Thyroid gland (tissue), 4 donors: ENCODE results near the gene COL16A1. TPM values are rescaled to one million over a fixed set of nuclear protein-coding genes. Genes with fewer than 3 reads are reported as not detected.

ENCODE experiments used
- DNase-seq, 2 donors: peaks; one replicate each; pipeline ENCODE4 v3.0.0-alpha.2; 2019
- H3K27ac ChIP-seq, 3 donors: fragments of 200-600 bp; sonication (generic); 1 replicate in 2 of 3; 2 replicates in 1 of 3; pipeline ENCODE4 v1.5.1; 2016 to 2019; ENCODE audit warnings: mild to moderate bottlenecking in 1 of 3, moderate library complexity in 1 of 3
- H3K27me3 ChIP-seq: fragments of 200-600 bp; sonication (generic); one replicate; pipeline ENCODE4 v1.5.1; 2019
- H3K36me3 ChIP-seq, 2 donors: fragments of 200-600 bp; sonication (generic); one replicate each; pipeline ENCODE4 v1.5.1; 2016 to 2019
- H3K4me1 ChIP-seq, 2 donors: fragments of 200-600 bp; sonication (generic); one replicate each; pipeline ENCODE4 v1.5.1; 2017 to 2019
- H3K4me3 ChIP-seq, 3 donors: fragments of 200-600 bp; sonication (generic); replicated peaks in 1 of 3; 1 replicate in 2 of 3; 2 replicates in 1 of 3; pipeline ENCODE4 v1.5.1; 2016; ENCODE audit warnings: mild to moderate bottlenecking in 1 of 3
- H3K9me3 ChIP-seq: fragments of 200-600 bp; sonication (generic); one replicate; pipeline ENCODE4 v1.5.1; 2017
- POLR2A ChIP-seq, 2 donors: fragments of 450-650 bp; IDR thresholded peaks; one replicate each; pipeline ENCODE4 v1.6.1; 2017; ENCODE audit warnings: antibody characterized with exemption in 2 of 2, mild to moderate bottlenecking in 2 of 2, moderate library complexity in 1 of 2
- WGBS, 2 donors: methylation state at CpG; one replicate each; pipeline ENCODE4 v1.1.5; 2017; 5-methylcytosine and 5-hydroxymethylcytosine counted together
- intact Hi-C: fragments of 100-400 bp; cut with DNase I; formaldehyde crosslinking; loops from one replicate; pipeline ENCODE4 v1.15.1; 2023
- total RNA-seq, 4 donors: library from RNA; depleted of rRNA; stranded (reverse); fragments of >200 nt; gene quantifications; one replicate each; pipeline ENCODE4 v1.2.3, GENCODE V29; 2016
- TF ChIP-seq, protein P1 (sequence below), 6 experiments: fragments of 200-600 bp in 3 of 6; fragments of 450-650 bp in 3 of 6; sonication (generic) in 3 of 6; IDR thresholded peaks; one replicate each; pipeline ENCODE4 v1.5.1; 2016 to 2019; ENCODE audit warnings: antibody characterized with exemption in 6 of 6, mild to moderate bottlenecking in 2 of 6, inconsistent platforms in 1 of 6, moderate library complexity in 1 of 6

COL16A1 gene
- 100 to 1,000 TPM in 2 of 4 donors, 10 to 100 TPM in 2; 61.3 to 121 (median 97.1) TPM for total RNA-seq

DNA sequence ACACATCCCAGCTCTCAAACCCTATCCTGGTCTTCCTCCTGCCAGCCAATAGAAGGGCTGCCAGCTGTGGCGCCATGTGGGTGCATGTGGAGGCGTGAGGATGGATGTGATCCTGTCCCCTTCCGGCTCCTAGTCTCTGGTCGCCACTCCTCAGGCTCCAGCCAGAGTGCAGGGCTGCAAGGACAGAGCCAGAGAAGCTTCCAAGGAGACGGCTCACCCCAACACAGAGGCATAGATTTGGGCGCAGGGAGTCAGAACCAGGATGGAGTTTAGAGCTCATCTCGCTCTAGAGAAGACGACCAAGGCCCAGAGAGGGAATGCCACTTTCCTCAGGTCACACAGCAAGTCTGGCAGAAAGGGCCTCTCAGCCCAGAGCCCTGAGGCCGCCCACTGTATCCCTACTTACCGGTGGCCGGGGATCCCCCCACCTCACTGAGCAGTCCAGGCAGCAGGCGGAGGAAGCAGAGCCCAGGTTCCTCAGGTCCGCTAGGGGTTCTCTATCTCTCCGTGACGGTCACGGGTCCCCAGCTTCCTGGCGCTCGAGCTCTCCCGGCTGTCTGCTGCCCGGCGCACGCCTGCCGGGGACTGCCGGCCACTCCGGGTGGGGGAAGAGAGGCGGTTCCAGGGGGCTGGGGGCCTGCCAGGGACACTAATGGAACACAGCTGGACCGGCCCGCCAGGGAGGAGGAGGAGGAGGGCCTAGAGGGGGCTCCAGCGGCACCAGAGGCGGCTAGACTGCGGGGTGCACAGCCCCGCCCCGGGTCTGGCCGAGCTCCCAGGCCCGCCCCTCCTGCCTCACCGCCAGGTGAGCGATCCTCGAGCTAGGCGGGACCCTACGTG is at the start of gene COL16A1:
Gene COL16A1 (minus strand): TSS at position 587 of the 840 bp plus-strand sequence. CDS start 1,824 bp downstream, outside the sequence.
- TF ChIP-seq, protein P1, sequence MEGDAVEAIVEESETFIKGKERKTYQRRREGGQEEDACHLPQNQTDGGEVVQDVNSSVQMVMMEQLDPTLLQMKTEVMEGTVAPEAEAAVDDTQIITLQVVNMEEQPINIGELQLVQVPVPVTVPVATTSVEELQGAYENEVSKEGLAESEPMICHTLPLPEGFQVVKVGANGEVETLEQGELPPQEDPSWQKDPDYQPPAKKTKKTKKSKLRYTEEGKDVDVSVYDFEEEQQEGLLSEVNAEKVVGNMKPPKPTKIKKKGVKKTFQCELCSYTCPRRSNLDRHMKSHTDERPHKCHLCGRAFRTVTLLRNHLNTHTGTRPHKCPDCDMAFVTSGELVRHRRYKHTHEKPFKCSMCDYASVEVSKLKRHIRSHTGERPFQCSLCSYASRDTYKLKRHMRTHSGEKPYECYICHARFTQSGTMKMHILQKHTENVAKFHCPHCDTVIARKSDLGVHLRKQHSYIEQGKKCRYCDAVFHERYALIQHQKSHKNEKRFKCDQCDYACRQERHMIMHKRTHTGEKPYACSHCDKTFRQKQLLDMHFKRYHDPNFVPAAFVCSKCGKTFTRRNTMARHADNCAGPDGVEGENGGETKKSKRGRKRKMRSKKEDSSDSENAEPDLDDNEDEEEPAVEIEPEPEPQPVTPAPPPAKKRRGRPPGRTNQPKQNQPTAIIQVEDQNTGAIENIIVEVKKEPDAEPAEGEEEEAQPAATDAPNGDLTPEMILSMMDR (IDR thresholded peaks at IDR 0.05), result peak in 3 of 6 experiments; percentile 32 to 54 (median 34)
- peak in 1 of 2 donors; percentile 48 for TF ChIP-seq POLR2A (IDR thresholded peaks at IDR 0.05)
- 32 to 80% methylated on average over 8 to 14 of the region's 40 CpGs for WGBS, 2 donors
- Histone ChIP-seq H3K27me3 (no peaks in the 10 kb centered on the region), H3K4me3 (peak within 1 kb of the TSS in 2 of 3 donors; percentile 3 to 29), H3K9me3 (no peaks in the 10 kb centered on the region), H3K4me1 (peaks cover 18 to 46% of the 10 kb centered on the region in 2 donors), H3K27ac (peak within 1 kb of the TSS; percentile 37 to 81 (median 74)), H3K36me3 (no peaks in the 10 kb centered on the region)
- intact Hi-C loops, result no loop called here
- DNase-seq, result peak; percentile 87 to 88

DNA sequence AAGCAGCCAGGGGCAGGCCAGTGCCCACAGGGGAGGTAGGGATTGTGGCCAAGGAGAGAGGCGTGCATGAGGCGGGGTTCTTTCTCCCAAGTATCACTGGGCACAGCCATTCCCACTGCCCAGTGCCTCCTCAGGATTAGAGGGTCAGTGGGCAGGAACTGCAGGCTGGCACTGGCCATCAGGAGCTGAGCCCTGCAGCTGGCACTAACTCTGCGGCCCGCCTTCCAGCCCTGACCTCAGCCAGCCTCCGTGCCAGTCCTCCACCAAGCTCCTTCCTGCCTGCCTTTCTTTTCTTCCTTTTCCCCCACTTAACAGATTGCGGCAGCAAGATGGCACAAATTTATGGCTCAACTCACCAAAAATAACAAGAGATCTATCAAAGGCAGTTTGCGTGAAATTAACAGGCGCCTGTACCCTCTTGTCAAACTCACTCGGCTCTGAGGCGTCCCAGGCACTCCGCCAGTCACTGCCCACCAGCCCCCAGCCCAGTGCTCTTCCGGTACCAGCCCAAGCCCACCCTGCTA is 49.2 kb upstream of the COL16A1 start:
- 78 to 93% methylated on average over 12 of the region's 12 CpGs for WGBS, 2 donors
- peaks cover 20 to 40% of the 10 kb centered on the region in 2 donors for H3K4me1 ChIP-seq
- no peaks in the 10 kb centered on the region for H3K27me3 ChIP-seq
- peak in 1 of 2 donors; percentile 33 for DNase-seq
- intact Hi-C loops, result no loop called here
- H3K27ac ChIP-seq, result peak overlapping the region; percentile 28 to 76 (median 28)
- H3K9me3 ChIP-seq, result no peaks in the 10 kb centered on the region
- no peak overlapping the region for H3K4me3 ChIP-seq
- TF ChIP-seq, protein P1 (IDR thresholded peaks at IDR 0.05), result no peak
- no peak for TF ChIP-seq POLR2A (IDR thresholded peaks at IDR 0.05)
- H3K36me3 ChIP-seq, result no peaks in the 10 kb centered on the region

DNA sequence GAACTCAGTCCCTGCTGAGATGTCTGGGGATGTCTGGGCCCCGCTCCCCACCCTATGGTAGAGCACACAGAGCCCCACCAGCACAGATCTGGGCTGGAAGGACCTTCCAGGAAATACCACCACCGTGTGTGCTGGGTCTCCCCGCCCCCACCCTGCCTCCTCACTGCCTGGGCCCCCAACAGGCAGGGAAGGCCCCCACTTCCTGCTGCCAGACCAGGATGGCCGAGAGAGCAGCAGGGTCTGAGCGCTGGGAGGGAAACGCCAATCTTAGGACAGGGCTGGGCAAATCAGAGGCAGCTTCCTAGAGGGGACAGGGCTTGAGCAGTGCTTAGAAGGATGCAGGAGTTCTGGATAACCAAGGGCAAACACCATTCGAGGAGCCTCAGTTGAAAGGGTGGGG is 48.4 kb upstream of the COL16A1 start:
- Histone ChIP-seq H3K4me3 (no peak overlapping the region), H3K27me3 (no peaks in the 10 kb centered on the region), H3K9me3 (no peaks in the 10 kb centered on the region), H3K27ac (no peak overlapping the region), H3K4me1 (peaks cover 20 to 40% of the 10 kb centered on the region in 2 donors), H3K36me3 (no peaks in the 10 kb centered on the region)
- TF ChIP-seq, protein P1 (IDR thresholded peaks at IDR 0.05), result no peak
- TF ChIP-seq POLR2A (IDR thresholded peaks at IDR 0.05), result no peak
- DNase-seq, result no peak
- 58 to 98% methylated on average over 4 to 7 of the region's 7 CpGs for WGBS, 2 donors
- intact Hi-C loops, result no loop called here

DNA sequence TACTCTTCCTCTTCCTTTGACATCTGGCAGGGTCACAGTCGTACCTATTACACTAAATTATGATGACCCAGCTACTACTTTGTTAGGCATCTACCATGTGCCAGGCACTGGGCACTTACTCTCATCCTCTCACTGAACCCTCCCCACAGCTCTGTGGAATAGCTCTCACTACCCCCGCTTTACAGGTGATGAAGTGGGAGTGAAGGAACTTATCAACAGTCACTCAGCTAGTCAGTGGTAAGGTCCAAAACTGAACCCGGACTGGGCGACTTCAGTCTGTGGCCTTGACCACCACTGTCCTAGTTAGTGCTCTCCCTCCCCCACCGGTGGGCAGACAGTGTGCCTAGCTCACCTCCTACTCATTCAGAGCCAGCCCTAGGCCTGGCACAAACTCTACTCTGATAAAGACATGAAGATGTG is 48.0 kb upstream of the COL16A1 start:
- no peaks in the 10 kb centered on the region for H3K36me3 ChIP-seq
- no peak for DNase-seq
- H3K9me3 ChIP-seq, result no peaks in the 10 kb centered on the region
- H3K27ac ChIP-seq, result no peak overlapping the region
- H3K27me3 ChIP-seq, result no peaks in the 10 kb centered on the region
- WGBS, 2 donors, result 78% methylated on average over 3 to 5 of the region's 5 CpGs
- intact Hi-C loops, result no loop called here
- peaks cover 20 to 40% of the 10 kb centered on the region in 2 donors for H3K4me1 ChIP-seq
- no peak overlapping the region for H3K4me3 ChIP-seq
- TF ChIP-seq, protein P1 (IDR thresholded peaks at IDR 0.05), result no peak
- TF ChIP-seq POLR2A (IDR thresholded peaks at IDR 0.05), result no peak
